GM06990 (cell line): ENCODE measurements around the gene ZNF154.
A peak's percentile ranks its signal among the peaks of the same experiment; 100 is the strongest.

ENCODE experiments used
- DNase-seq: peaks from one replicate; pipeline ENCODE4 v3.0.0-alpha.2; 2011; ENCODE audit not compliant: insufficient read length; ENCODE audit errors: extremely low read depth
- H3K27me3 ChIP-seq: replicated peaks from 2 replicates; pipeline ENCODE4 v1.6.0; 2011; ENCODE audit warnings: low read length; ENCODE audit not compliant: control insufficient read depth, insufficient read depth
- H3K36me3 ChIP-seq: 2 replicates; pipeline ENCODE4 v1.5.1; 2011; ENCODE audit warnings: low read length; ENCODE audit not compliant: control insufficient read depth, insufficient read depth
- H3K4me3 ChIP-seq: replicated peaks from 2 replicates; pipeline ENCODE4 v1.5.1; 2011; ENCODE audit warnings: low read depth, mild to moderate bottlenecking, control low read depth, low read length
- CTCF ChIP-seq: IDR thresholded peaks from 2 replicates; pipeline ENCODE4 v1.5.1; 2011; ENCODE audit warnings: low read length, control low read depth, mild to moderate bottlenecking, inconsistent platforms; ENCODE audit not compliant: insufficient read depth, poor library complexity, severe bottlenecking

ZNF154 gene

GRCh38 chr19:57688011-57688763 lies 20.8 kb downstream of the ZNF154 start:
- H3K4me3 ChIP-seq, result no peak overlapping the region
- no peak for DNase-seq
- no peak for TF ChIP-seq CTCF
- no peaks in the 10 kb centered on the region for H3K27me3 ChIP-seq
- H3K36me3 ChIP-seq, result peaks cover 21% of the 10 kb centered on the region

- H3K27me3 ChIP-seq, result no peaks in the 10 kb centered on the region
- H3K36me3 ChIP-seq, result peaks cover 21% of the 10 kb centered on the region
- DNase-seq, result no peak
- TF ChIP-seq CTCF, result no peak
- H3K4me3 ChIP-seq, result no peak overlapping the region
Measured at GRCh38 chr19:57687363-57688010, 21.5 kb downstream of the ZNF154 start.

GRCh38 chr19:57686727-57687126 lies 22.3 kb downstream of the ZNF154 start:
- H3K36me3 ChIP-seq, result peaks cover 21% of the 10 kb centered on the region
- H3K4me3 ChIP-seq, result no peak overlapping the region
- TF ChIP-seq CTCF, result no peak

GRCh38 chr19:57682226-57682766 lies 26.7 kb downstream of the ZNF154 start:
- no peaks in the 10 kb centered on the region for H3K27me3 ChIP-seq
- DNase-seq, result no peak
- peaks cover 21% of the 10 kb centered on the region for H3K36me3 ChIP-seq
- TF ChIP-seq CTCF, result no peak
- H3K4me3 ChIP-seq, result peak overlapping the region; percentile 96

More at GRCh38 chr19:57686727-57687126, 22.3 kb downstream of the ZNF154 start:
- H3K27me3 ChIP-seq, result no peaks in the 10 kb centered on the region
- no peak for DNase-seq

- Histone ChIP-seq H3K27me3 (no peaks in the 10 kb centered on the region), H3K4me3 (no peak overlapping the region), H3K36me3 (no peaks in the 10 kb centered on the region)
- no peak for TF ChIP-seq CTCF
- DNase-seq, result no peak
Measured at GRCh38 chr19:57675881-57676280, 33.1 kb downstream of the ZNF154 start.
